Neural progenitor cell (in vitro differentiated cells): ENCODE measurements around the gene DRAM2.

Experiments used
- EZH2 ChIP-seq: fragments of 200-600 bp; sonication (generic); IDR thresholded peaks from 2 replicates; pipeline ENCODE4 v1.6.1; 2017; ENCODE audit warnings: antibody characterized with exemption, mild to moderate bottlenecking, moderate library complexity
- EZH2phosphoT487 ChIP-seq: fragments of 200-600 bp; sonication (generic); IDR thresholded peaks from 2 replicates; pipeline ENCODE4 v1.6.1; 2017; ENCODE audit warnings: antibody characterized with exemption
- TF ChIP-seq, protein P1 (sequence below): fragments of 200-600 bp; sonication (generic); IDR thresholded peaks from 2 replicates; pipeline ENCODE4 v1.5.1; 2017; ENCODE audit warnings: antibody characterized with exemption, mild to moderate bottlenecking

GRCh38 chr1:111154021-111154999 is 14.4 kb upstream of the DRAM2 start:
- TF ChIP-seq, protein P1, sequence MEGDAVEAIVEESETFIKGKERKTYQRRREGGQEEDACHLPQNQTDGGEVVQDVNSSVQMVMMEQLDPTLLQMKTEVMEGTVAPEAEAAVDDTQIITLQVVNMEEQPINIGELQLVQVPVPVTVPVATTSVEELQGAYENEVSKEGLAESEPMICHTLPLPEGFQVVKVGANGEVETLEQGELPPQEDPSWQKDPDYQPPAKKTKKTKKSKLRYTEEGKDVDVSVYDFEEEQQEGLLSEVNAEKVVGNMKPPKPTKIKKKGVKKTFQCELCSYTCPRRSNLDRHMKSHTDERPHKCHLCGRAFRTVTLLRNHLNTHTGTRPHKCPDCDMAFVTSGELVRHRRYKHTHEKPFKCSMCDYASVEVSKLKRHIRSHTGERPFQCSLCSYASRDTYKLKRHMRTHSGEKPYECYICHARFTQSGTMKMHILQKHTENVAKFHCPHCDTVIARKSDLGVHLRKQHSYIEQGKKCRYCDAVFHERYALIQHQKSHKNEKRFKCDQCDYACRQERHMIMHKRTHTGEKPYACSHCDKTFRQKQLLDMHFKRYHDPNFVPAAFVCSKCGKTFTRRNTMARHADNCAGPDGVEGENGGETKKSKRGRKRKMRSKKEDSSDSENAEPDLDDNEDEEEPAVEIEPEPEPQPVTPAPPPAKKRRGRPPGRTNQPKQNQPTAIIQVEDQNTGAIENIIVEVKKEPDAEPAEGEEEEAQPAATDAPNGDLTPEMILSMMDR: no peak
- TF ChIP-seq EZH2phosphoT487 (no peak), EZH2 (no peak)
